ENCODE results near the gene SLC13A1.

SLC13A1 gene

DNA sequence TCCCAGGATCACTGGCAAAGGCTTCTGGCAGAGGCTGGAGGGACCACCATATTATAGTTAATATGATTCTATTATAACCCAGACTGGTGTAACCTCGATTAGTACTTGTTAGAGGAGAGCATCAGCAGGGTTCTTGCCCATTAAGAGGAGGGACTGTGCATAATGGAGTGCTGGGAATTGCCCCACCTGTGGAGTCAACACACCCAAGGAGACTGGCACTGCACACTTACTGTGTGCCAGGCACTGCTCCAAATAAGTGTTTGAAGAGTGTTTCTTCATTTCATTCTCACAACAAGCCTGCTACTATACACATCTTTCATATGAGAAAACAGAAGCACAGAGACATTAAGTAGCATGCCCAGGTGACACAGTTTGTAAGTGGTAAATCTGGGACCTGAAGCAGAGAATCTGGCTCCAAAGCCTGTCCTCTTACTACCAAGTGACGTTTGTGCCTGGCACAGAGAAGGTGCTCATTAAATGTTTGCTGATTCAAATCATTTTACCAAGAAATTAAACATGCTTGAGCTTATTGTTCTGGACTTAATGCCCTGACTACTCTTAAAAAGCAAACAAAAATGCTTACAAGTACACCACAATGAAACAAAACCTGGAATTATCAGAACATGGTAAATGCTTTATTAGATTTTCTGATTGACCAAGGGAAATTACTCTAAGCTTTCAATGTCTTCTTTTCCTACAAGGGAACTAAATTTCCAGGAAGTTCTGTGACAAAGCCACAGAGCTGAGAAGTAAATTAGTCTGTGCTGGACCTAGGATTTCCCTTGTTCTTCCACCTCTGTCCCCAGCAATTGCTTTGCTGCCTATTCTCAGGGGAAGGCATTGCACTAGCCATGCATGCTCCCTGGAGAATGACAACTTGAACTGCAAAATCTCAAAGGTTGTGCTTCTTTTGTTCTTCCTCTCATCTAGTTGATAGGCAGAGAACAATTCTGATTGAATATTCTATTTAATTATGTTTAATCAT lies 809 bp downstream of the SLC13A1 start:
- no peak for TF ChIP-seq CTCF (IDR thresholded peaks at IDR 0.05; ENCODE audit: insufficient read depth, missing control alignments)
- FAIRE-seq = no peak
- no peak for DNase-seq (ENCODE audit: insufficient read length, low spot score)

DNA sequence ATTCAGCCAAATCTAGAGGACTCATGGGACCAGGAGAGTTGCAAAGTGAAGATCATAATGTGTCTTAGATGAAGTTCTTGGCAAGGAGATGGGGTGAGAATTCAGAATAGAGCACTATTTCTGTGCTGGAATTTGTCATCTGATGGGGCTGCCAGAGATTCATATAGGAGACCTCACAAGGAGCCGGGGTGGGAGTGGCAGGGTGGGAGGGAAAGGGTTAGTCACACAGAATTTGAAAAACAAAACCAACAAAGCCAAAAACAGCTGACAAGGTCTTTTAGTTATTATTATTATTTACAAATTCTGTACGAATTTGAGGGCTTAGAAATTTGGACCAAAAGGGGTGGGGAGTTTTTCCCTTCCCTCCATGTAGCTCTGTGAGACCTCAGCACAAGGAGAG lies 1.7 kb downstream of the SLC13A1 start:
- no peak for FAIRE-seq
- DNase-seq (ENCODE audit: insufficient read length, low spot score) = no peak
- no peak for TF ChIP-seq CTCF (IDR thresholded peaks at IDR 0.05; ENCODE audit: insufficient read depth, missing control alignments)

DNA sequence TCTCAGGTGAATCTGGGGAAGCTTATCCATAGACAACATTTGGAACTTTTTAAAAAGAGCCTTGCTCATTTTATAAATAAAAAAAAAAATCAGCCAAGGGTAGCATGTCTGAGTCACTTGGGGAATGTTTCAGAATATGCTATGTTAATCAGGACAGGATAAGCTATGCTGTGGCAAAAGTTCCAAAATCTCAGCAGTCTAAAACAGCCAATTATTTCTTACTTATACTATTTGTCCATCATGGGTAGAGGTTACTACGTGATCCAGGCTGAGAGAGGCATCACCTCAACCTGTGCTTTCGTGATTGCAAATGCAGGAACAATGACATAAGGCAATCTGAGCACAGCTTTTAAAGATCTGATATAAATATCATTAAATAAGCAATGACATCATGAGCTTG lies 6.5 kb downstream of the SLC13A1 start:
- no peak for FAIRE-seq
- no peak for TF ChIP-seq CTCF (IDR thresholded peaks at IDR 0.05; ENCODE audit: insufficient read depth, missing control alignments)
- DNase-seq (ENCODE audit: insufficient read length, low spot score) = no peak

GRCh38 chr7:123191132-123191531 lies 8.6 kb downstream of the SLC13A1 start:
- no peak for TF ChIP-seq CTCF (IDR thresholded peaks at IDR 0.05; ENCODE audit: insufficient read depth, missing control alignments)
- DNase-seq (ENCODE audit: insufficient read length, low spot score) = no peak
- no peak for FAIRE-seq

DNA sequence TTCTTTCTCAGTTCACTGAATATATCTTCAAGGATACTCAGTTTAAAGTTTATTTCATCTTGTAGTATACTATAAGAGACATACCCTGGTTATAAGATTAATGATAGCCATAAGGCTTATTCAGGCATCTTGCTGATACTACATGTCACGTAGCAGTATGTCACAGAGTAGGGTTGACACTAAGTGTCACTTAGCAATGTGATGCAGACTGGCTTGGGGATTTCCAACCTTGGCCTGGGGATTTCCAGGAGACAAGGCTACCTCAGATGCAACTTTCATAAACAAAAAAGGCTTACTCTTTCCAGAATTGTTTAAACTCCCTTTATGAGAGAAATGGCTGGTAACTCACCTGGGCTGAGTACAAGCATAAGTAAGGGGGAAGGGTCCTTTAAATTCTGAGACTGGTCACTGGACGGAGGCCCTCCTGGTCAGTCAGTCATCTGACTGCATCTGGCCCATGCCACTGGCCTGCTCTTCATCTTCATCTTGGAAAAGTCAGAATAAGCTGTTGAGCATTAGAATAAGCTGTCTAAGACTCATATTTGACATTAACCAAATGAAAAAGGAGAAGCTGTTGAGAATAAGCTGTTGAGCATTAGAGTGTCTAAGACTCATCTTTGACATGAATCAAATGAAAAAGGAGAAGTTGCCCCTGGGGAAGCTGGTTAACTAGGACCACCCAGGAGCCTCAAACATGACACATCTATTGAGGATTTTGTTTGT lies 9.5 kb downstream of the SLC13A1 start:
- DNase-seq (ENCODE audit: insufficient read length, low spot score) = no peak
- FAIRE-seq = peak; percentile 11
- TF ChIP-seq CTCF (IDR thresholded peaks at IDR 0.05; ENCODE audit: insufficient read depth, missing control alignments) = no peak

DNA sequence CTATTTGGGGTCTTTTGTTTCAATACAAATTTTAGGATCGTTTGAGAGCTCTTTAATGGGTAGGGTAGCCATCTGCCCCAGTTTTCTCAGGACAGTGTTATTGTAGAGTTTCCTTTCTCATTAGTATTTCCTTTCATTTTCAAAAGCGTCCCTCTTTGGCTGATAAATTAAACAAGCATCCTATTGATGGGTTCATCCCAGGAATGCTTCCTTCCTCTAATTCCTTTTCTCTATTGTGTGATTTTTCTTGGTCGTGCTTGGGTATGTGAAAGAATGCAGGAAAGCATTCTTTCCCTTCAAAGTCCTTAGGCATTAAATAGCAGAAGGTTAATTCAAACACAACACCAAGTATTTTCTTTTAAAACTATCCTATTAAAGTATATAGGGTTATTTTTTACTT lies 14.0 kb downstream of the SLC13A1 start:
- FAIRE-seq (no peak), DNase-seq (ENCODE audit: insufficient read length, low spot score) (no peak)
- no peak for TF ChIP-seq CTCF (IDR thresholded peaks at IDR 0.05; ENCODE audit: insufficient read depth, missing control alignments)

All from D721Med (cell line).